Fibroblast of pulmonary artery (primary cell): ENCODE results near the gene FEM1B.

ENCODE experiments used
- DNase-seq: peaks from one replicate; pipeline ENCODE4 v3.0.0-alpha.2; 2010; ENCODE audit warnings: low read depth
- H3K4me3 ChIP-seq: replicated peaks from 2 replicates; pipeline ENCODE4 v1.5.1; 2011; ENCODE audit warnings: low read depth, mild to moderate bottlenecking, control low read depth, low read length, moderate library complexity
- CTCF ChIP-seq: IDR thresholded peaks from 2 replicates; pipeline ENCODE4 v1.5.1; 2011; ENCODE audit warnings: mild to moderate bottlenecking, control low read depth, low read length, inconsistent platforms; ENCODE audit errors: missing control alignments

Gene FEM1B

GRCh38 chr15:68300115-68300940 lies 22.8 kb downstream of the FEM1B start:
- no peak overlapping the region for H3K4me3 ChIP-seq
- DNase-seq, result no peak
- TF ChIP-seq CTCF, result no peak

- no peak for TF ChIP-seq CTCF
- no peak for DNase-seq
- no peak overlapping the region for H3K4me3 ChIP-seq
Observed at GRCh38 chr15:68301301-68301700, 23.8 kb downstream of the FEM1B start.

- H3K4me3 ChIP-seq, result no peak overlapping the region
- no peak for TF ChIP-seq CTCF
- no peak for DNase-seq
Observed at GRCh38 chr15:68302729-68303128, 25.2 kb downstream of the FEM1B start.

GRCh38 chr15:68303134-68303533 lies 25.6 kb downstream of the FEM1B start:
- TF ChIP-seq CTCF, result no peak
- H3K4me3 ChIP-seq, result no peak overlapping the region
- DNase-seq, result no peak

GRCh38 chr15:68303560-68304436 lies 26.3 kb downstream of the FEM1B start:
- DNase-seq, result no peak
- H3K4me3 ChIP-seq, result no peak overlapping the region
- TF ChIP-seq CTCF, result no peak

GRCh38 chr15:68304589-68305337 lies 27.2 kb downstream of the FEM1B start:
- no peak overlapping the region for H3K4me3 ChIP-seq
- no peak for DNase-seq
- no peak for TF ChIP-seq CTCF
